ENCODE measurements around the gene PDE7B. TPM values are rescaled to one million over a fixed set of nuclear protein-coding genes. Genes with fewer than 3 reads are reported as not detected.
"Not testable (repeated sequence)": the region's sequence is repeated elsewhere in the genome, so short reads cannot be mapped to it uniquely, and the experiment has no call there.

PDE7B gene
- total RNA-seq, 2 donors from 2014 or later, result 0.18 to 0.25 TPM

GRCh38 chr6:136118787-136119186, 267.3 kb downstream of the PDE7B start:
- H3K36me3 Mint-ChIP-seq (ENCODE audit: low read depth), result no peaks in the 10 kb centered on the region
- H3K27me3 Mint-ChIP-seq, result peaks cover 17% of the 10 kb centered on the region
- no peak overlapping the region for H3K27ac Mint-ChIP-seq
- H3K9me3 ChIP-seq (ENCODE audit: control insufficient read depth, low read length, poor library complexity, severe bottlenecking), result no peaks in the 10 kb centered on the region
- H3K4me1 Mint-ChIP-seq, result peaks cover 2% of the 10 kb centered on the region
- ATAC-seq (no peak), DNase-seq (no peak)
- H3K4me3 Mint-ChIP-seq, result no peak overlapping the region

- Mint-ChIP-seq H3K4me3 (no peak overlapping the region), H3K27me3 (peaks cover 14% of the 10 kb centered on the region), H3K4me1 (no peaks in the 10 kb centered on the region), H3K36me3 (ENCODE audit: low read depth) (no peaks in the 10 kb centered on the region), H3K27ac (no peak overlapping the region)
- no peaks in the 10 kb centered on the region for H3K9me3 ChIP-seq (ENCODE audit: control insufficient read depth, low read length, poor library complexity, severe bottlenecking)
- no peak for DNase-seq
- ATAC-seq, result no peak
These were observed 272.0 kb downstream of the PDE7B start for GRCh38 chr6:136123468-136123867.

GRCh38 chr6:136125585-136125984, 274.1 kb downstream of the PDE7B start:
- Mint-ChIP-seq H3K27ac (no peak overlapping the region), H3K27me3 (peaks cover 19% of the 10 kb centered on the region), H3K36me3 (ENCODE audit: low read depth) (no peaks in the 10 kb centered on the region), H3K4me3 (no peak overlapping the region), H3K4me1 (no peaks in the 10 kb centered on the region)
- DNase-seq (no peak), ATAC-seq (no peak)
- H3K9me3 ChIP-seq (ENCODE audit: control insufficient read depth, low read length, poor library complexity, severe bottlenecking), result no peaks in the 10 kb centered on the region

- Mint-ChIP-seq H3K4me1 (no peaks in the 10 kb centered on the region), H3K27ac (no peak overlapping the region), H3K27me3 (peaks cover 19% of the 10 kb centered on the region), H3K4me3 (no peak overlapping the region), H3K36me3 (ENCODE audit: low read depth) (no peaks in the 10 kb centered on the region)
- DNase-seq (no peak), ATAC-seq (no peak)
- no peaks in the 10 kb centered on the region for H3K9me3 ChIP-seq (ENCODE audit: control insufficient read depth, low read length, poor library complexity, severe bottlenecking)
These were observed 276.4 kb downstream of the PDE7B start for GRCh38 chr6:136127873-136128272.

- no peaks in the 10 kb centered on the region for H3K9me3 ChIP-seq (ENCODE audit: control insufficient read depth, low read length, poor library complexity, severe bottlenecking)
- H3K36me3 Mint-ChIP-seq (ENCODE audit: low read depth), result no peaks in the 10 kb centered on the region
- peaks cover 19% of the 10 kb centered on the region for H3K27me3 Mint-ChIP-seq
- H3K4me3 Mint-ChIP-seq, result no peak overlapping the region
- H3K27ac Mint-ChIP-seq, result no peak overlapping the region
- H3K4me1 Mint-ChIP-seq, result no peaks in the 10 kb centered on the region
- DNase-seq (no peak), ATAC-seq (no peak)
These were observed 277.9 kb downstream of the PDE7B start for GRCh38 chr6:136129365-136129764.

GRCh38 chr6:136134268-136134667, 282.8 kb downstream of the PDE7B start:
- Mint-ChIP-seq H3K27me3 (peaks cover 10% of the 10 kb centered on the region), H3K4me3 (no peak overlapping the region), H3K36me3 (ENCODE audit: low read depth) (no peaks in the 10 kb centered on the region), H3K27ac (no peak overlapping the region), H3K4me1 (no peaks in the 10 kb centered on the region)
- DNase-seq (no peak), ATAC-seq (no peak)
- H3K9me3 ChIP-seq (ENCODE audit: control insufficient read depth, low read length, poor library complexity, severe bottlenecking), result no peaks in the 10 kb centered on the region

- no peak overlapping the region for H3K4me3 Mint-ChIP-seq
- H3K27ac Mint-ChIP-seq, result no peak overlapping the region
- no peaks in the 10 kb centered on the region for H3K4me1 Mint-ChIP-seq
- no peak for ATAC-seq
- no peaks in the 10 kb centered on the region for H3K36me3 Mint-ChIP-seq (ENCODE audit: low read depth)
- no peak for DNase-seq
- H3K27me3 Mint-ChIP-seq, result peaks cover 8% of the 10 kb centered on the region
- H3K9me3 ChIP-seq (ENCODE audit: control insufficient read depth, low read length, poor library complexity, severe bottlenecking), result no peaks in the 10 kb centered on the region
These were observed 283.2 kb downstream of the PDE7B start for GRCh38 chr6:136134751-136135150.

GRCh38 chr6:136136274-136136673, 284.8 kb downstream of the PDE7B start:
- H3K4me3 Mint-ChIP-seq, result no peak overlapping the region
- ATAC-seq, result no peak

GRCh38 chr6:136137008-136137692, 285.6 kb downstream of the PDE7B start:
- DNase-seq (no peak), ATAC-seq (no peak)
- Mint-ChIP-seq H3K27ac (no peak overlapping the region), H3K4me1 (no peaks in the 10 kb centered on the region), H3K27me3 (no peaks in the 10 kb centered on the region), H3K36me3 (ENCODE audit: low read depth) (peaks cover 2% of the 10 kb centered on the region), H3K4me3 (no peak overlapping the region)
- H3K9me3 ChIP-seq (ENCODE audit: control insufficient read depth, low read length, poor library complexity, severe bottlenecking), result no peaks in the 10 kb centered on the region

More at GRCh38 chr6:136136274-136136673, 284.8 kb downstream of the PDE7B start:
- Mint-ChIP-seq H3K4me1 (no peaks in the 10 kb centered on the region), H3K27ac (no peak overlapping the region), H3K27me3 (no peaks in the 10 kb centered on the region), H3K36me3 (ENCODE audit: low read depth) (no peaks in the 10 kb centered on the region)
- DNase-seq, result no peak
- H3K9me3 ChIP-seq (ENCODE audit: control insufficient read depth, low read length, poor library complexity, severe bottlenecking), result no peaks in the 10 kb centered on the region

GRCh38 chr6:136137739-136138402, 286.4 kb downstream of the PDE7B start:
- Mint-ChIP-seq H3K36me3 (ENCODE audit: low read depth) (peaks cover 2% of the 10 kb centered on the region), H3K4me1 (no peaks in the 10 kb centered on the region), H3K27ac (no peak overlapping the region), H3K4me3 (no peak overlapping the region), H3K27me3 (no peaks in the 10 kb centered on the region)
- DNase-seq, result no peak
- no peak for ATAC-seq
- no peaks in the 10 kb centered on the region for H3K9me3 ChIP-seq (ENCODE audit: control insufficient read depth, low read length, poor library complexity, severe bottlenecking)

GRCh38 chr6:136139111-136139510, 287.6 kb downstream of the PDE7B start:
- ATAC-seq; H3K27me3 Mint-ChIP-seq; H3K9me3 ChIP-seq (ENCODE audit: control insufficient read depth, low read length, poor library complexity, severe bottlenecking); H3K4me3 Mint-ChIP-seq; H3K36me3 Mint-ChIP-seq (ENCODE audit: low read depth); H3K27ac Mint-ChIP-seq; H3K4me1 Mint-ChIP-seq; DNase-seq: not testable (repeated sequence)

GRCh38 chr6:136144251-136145023, 292.9 kb downstream of the PDE7B start:
- Mint-ChIP-seq H3K4me3 (no peak overlapping the region), H3K27me3 (peaks cover 13% of the 10 kb centered on the region), H3K4me1 (no peaks in the 10 kb centered on the region), H3K36me3 (ENCODE audit: low read depth) (peaks cover 4% of the 10 kb centered on the region), H3K27ac (no peak overlapping the region)
- DNase-seq (no peak), ATAC-seq (no peak)
- H3K9me3 ChIP-seq (ENCODE audit: control insufficient read depth, low read length, poor library complexity, severe bottlenecking), result no peaks in the 10 kb centered on the region

- DNase-seq (no peak), ATAC-seq (no peak)
- H3K9me3 ChIP-seq (ENCODE audit: control insufficient read depth, low read length, poor library complexity, severe bottlenecking), result no peaks in the 10 kb centered on the region
- H3K27me3 Mint-ChIP-seq, result peaks cover 19% of the 10 kb centered on the region
- H3K4me1 Mint-ChIP-seq, result no peaks in the 10 kb centered on the region
- peaks cover 4% of the 10 kb centered on the region for H3K36me3 Mint-ChIP-seq (ENCODE audit: low read depth)
- H3K4me3 Mint-ChIP-seq, result no peak overlapping the region
- no peak overlapping the region for H3K27ac Mint-ChIP-seq
These were observed 294.6 kb downstream of the PDE7B start for GRCh38 chr6:136146130-136146529.

All from T-helper 17 cell (primary cell).